ENCODE measurements around the gene C2orf78.

DNA sequence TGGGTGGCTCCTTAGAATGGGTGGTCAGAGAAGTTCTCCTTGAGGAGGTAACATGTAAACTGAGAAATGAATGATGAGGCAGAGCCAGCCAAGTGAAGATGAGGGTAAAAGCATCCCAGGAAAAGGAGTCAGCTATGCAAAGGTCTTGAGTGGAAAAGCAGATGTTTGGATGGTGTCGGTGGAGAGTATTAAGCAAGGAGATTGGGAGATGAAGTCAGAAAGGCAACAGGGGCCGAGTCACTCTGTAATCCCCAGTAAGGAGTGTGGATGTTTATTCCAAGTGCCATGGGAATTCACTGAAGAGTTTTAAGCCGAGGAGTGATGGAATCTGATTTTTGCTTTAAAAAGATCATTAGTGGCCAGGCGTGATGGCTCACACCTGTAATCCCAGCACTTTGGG is 41.4 kb downstream of the C2orf78 start:
- no peak for TF ChIP-seq ZNF274 (IDR thresholded peaks at IDR 0.05; ENCODE audit: borderline replicate concordance, low read depth, low read length)
- no peak for TF ChIP-seq RFX1 (IDR thresholded peaks at IDR 0.05)
- no peak for TF ChIP-seq FOXK1 (CRISPR knock-in tag; IDR thresholded peaks at IDR 0.05; ENCODE audit: borderline replicate concordance)
- TF ChIP-seq, protein P1, sequence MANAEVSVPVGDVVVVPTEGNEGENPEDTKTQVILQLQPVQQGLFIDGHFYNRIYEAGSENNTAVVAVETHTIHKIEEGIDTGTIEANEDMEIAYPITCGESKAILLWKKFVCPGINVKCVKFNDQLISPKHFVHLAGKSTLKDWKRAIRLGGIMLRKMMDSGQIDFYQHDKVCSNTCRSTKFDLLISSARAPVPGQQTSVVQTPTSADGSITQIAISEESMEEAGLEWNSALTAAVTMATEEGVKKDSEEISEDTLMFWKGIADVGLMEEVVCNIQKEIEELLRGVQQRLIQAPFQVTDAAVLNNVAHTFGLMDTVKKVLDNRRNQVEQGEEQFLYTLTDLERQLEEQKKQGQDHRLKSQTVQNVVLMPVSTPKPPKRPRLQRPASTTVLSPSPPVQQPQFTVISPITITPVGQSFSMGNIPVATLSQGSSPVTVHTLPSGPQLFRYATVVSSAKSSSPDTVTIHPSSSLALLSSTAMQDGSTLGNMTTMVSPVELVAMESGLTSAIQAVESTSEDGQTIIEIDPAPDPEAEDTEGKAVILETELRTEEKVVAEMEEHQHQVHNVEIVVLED (CRISPR knock-in tag; IDR thresholded peaks at IDR 0.05), result no peak
- no peak for TF ChIP-seq EZH2 (IDR thresholded peaks at IDR 0.05; ENCODE audit: borderline replicate concordance, low read depth, low read length)
- no peak for TF ChIP-seq L3MBTL2 (IDR thresholded peaks at IDR 0.05)
- TF ChIP-seq, protein P2, sequence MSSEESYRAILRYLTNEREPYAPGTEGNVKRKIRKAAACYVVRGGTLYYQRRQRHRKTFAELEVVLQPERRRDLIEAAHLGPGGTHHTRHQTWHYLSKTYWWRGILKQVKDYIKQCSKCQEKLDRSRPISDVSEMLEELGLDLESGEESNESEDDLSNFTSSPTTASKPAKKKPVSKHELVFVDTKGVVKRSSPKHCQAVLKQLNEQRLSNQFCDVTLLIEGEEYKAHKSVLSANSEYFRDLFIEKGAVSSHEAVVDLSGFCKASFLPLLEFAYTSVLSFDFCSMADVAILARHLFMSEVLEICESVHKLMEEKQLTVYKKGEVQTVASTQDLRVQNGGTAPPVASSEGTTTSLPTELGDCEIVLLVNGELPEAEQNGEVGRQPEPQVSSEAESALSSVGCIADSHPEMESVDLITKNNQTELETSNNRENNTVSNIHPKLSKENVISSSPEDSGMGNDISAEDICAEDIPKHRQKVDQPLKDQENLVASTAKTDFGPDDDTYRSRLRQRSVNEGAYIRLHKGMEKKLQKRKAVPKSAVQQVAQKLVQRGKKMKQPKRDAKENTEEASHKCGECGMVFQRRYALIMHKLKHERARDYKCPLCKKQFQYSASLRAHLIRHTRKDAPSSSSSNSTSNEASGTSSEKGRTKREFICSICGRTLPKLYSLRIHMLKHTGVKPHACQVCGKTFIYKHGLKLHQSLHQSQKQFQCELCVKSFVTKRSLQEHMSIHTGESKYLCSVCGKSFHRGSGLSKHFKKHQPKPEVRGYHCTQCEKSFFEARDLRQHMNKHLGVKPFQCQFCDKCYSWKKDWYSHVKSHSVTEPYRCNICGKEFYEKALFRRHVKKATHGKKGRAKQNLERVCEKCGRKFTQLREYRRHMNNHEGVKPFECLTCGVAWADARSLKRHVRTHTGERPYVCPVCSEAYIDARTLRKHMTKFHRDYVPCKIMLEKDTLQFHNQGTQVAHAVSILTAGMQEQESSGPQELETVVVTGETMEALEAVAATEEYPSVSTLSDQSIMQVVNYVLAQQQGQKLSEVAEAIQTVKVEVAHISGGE (CRISPR knock-in tag; IDR thresholded peaks at IDR 0.05), result no peak
- TF ChIP-seq, protein P3, sequence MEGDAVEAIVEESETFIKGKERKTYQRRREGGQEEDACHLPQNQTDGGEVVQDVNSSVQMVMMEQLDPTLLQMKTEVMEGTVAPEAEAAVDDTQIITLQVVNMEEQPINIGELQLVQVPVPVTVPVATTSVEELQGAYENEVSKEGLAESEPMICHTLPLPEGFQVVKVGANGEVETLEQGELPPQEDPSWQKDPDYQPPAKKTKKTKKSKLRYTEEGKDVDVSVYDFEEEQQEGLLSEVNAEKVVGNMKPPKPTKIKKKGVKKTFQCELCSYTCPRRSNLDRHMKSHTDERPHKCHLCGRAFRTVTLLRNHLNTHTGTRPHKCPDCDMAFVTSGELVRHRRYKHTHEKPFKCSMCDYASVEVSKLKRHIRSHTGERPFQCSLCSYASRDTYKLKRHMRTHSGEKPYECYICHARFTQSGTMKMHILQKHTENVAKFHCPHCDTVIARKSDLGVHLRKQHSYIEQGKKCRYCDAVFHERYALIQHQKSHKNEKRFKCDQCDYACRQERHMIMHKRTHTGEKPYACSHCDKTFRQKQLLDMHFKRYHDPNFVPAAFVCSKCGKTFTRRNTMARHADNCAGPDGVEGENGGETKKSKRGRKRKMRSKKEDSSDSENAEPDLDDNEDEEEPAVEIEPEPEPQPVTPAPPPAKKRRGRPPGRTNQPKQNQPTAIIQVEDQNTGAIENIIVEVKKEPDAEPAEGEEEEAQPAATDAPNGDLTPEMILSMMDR (IDR thresholded peaks at IDR 0.05 in 2 of 3, conservative IDR thresholded peaks at IDR 0.05 in 1 of 3; ENCODE audit: insufficient read depth in 2 of 3, low read depth in 1 of 3, low read length in 3 of 3), result no peak
- TF ChIP-seq ZNF57 (CRISPR knock-in tag; IDR thresholded peaks at IDR 0.05), result no peak
- no peak for TF ChIP-seq MAZ (CRISPR knock-in tag; conservative IDR thresholded peaks at IDR 0.05 in 1 of 2, IDR thresholded peaks at IDR 0.05 in 1 of 2)
- no peak for TF ChIP-seq YY1 (IDR thresholded peaks at IDR 0.05; ENCODE audit: borderline replicate concordance in 1 of 3, control insufficient read depth in 1 of 3, extremely low read depth in 1 of 3, insufficient read depth in 3 of 3, insufficient read length in 1 of 3, insufficient replicate concordance in 2 of 3, low read depth in 1 of 3, low read length in 2 of 3)
